NCI-H146 (cell line): ENCODE results near the gene G6PC2.
"Not testable (repeated sequence)": the region's sequence is repeated elsewhere in the genome, so short reads cannot be mapped to it uniquely, and the experiment has no call there.

Source experiments
- DNase-seq: peaks from one replicate; lab custom pipeline; 2025; lab: John Stamatoyannopoulos, UW

G6PC2 gene

DNA sequence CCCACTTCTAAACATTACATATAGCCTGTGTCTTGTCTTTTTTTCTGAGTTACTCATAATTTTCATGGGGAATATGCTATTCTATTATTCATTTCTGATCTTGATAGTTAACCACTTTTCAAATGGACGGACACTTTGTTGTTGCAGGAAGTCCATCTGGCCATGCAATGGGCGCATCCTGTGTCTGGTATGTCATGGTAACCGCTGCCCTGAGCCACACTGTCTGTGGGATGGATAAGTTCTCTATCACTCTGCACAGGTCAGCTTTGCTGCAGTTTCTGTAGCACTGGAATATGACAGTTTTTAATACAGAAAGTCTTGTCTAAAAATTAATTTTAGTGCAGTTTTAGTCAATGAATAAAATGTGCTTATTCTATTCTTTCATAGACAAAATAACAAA, 3.3 kb downstream of the G6PC2 start:
- no peak for DNase-seq

DNA sequence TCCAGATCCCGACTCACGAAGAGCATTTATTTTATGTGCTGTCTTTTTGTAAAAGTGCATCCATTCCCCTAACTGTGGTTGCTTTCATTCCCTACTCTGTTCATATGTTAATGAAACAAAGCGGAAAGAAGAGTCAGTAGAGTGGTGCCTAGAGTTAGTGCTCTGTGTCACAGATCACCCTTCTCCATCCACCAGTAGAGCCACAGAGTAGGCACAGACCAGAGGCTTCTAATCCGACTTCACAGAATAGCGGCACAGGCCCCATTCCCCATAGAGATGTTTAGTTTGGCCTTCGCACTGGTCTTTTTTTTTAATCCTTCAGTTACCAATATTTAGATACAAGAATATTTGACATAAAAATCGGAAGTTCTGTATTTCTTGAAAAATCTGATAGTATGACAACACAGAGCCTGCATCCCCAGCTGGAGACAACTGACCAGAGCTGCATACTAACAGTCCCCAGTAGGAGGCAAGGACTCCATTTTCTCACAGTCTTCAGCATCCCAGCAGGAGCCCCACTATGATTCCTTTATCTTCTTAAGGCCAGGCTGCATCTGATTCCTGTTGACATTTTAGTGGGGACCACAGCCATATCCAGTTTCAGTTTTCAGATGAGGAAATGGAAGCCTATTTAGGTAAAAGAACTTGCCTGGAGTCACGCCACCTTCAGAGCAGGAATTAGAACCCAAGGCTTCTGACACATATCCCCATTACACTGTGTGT, 7.0 kb downstream of the G6PC2 start:
- DNase-seq, result peak; percentile 26

DNA sequence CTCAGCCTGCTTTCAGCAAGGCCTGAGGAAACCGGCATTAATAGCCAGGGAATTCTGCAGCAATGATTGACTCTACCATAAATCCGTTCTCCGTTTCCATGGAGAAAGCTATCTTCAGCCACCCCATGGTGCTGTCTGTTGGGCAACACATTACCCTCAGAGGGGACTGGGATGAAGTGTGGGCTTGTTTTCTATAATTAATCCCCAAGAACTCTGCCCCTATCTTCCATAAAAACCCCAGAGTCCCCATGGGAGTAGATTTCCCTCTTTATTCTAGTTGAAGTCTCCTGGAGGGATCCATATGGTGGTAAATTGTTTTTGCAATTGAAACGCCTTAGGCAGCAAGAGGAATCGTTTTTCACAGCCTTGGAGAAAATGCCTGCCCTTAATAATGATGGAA, 9.2 kb downstream of the G6PC2 start:
- peak; percentile 71 for DNase-seq

DNA sequence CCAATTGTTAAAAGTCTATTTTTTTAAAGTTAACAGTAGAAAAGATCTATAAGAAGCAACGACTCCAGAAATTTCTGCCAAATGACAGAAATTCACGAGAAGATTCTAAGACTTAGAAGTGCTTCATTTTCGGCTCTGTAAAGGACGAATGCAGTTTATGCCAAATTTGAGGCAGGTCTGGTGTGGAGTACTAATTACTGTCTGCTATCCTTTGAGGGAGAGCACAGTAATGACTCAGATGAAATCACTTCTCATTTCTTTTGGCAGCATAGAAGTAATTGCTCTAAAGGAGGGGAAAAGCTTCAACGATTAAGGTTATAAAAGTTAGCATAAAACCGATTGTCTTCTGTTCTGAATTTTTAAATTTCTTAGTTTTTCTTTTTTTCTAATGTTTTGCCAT, 11.4 kb downstream of the G6PC2 start:
- DNase-seq, result no peak

DNA sequence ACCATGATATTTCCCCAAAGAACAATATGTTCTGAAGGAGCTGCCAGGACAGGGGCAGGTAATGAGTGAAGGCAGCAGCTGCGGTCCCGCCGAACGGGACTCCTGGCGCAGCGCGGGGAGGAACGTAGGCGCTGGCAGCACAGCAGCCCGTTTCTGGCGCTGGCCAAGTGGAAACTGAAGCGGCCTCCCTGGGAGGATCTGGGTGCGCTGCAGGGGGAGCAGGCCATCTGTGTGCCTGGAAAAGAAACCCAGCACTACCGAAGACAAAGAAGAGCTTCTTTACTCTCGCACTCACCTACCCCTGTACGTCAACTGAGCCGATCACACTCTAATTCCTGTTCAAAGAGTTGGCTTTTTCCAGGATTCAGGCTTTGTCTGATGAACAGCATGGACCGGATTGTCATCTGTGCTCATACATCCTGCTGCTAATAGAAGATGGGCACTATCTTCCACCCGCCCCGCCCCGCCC, 11.8 kb downstream of the G6PC2 start:
- peak; percentile 56 for DNase-seq

DNA sequence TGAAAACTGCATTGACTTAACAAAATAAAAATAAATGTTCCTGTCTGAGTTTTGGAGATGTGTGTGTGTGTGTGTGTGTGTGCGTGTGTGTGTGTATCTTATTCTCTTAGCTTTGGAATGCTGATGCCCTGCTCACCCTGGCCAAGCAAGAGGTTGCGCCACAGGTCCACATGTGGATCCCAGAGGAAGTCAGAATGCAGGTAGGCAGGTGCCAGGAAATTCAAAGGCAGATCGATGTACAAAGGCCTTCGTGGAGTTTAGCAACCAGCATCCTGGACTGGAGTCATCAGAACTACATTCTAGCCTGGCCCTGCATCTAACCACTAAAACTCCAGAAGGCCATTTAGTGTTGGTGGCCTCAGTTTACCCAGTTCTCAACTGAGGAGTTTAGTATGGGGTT, 12.4 kb downstream of the G6PC2 start:
- DNase-seq, result peak; percentile 14

DNA sequence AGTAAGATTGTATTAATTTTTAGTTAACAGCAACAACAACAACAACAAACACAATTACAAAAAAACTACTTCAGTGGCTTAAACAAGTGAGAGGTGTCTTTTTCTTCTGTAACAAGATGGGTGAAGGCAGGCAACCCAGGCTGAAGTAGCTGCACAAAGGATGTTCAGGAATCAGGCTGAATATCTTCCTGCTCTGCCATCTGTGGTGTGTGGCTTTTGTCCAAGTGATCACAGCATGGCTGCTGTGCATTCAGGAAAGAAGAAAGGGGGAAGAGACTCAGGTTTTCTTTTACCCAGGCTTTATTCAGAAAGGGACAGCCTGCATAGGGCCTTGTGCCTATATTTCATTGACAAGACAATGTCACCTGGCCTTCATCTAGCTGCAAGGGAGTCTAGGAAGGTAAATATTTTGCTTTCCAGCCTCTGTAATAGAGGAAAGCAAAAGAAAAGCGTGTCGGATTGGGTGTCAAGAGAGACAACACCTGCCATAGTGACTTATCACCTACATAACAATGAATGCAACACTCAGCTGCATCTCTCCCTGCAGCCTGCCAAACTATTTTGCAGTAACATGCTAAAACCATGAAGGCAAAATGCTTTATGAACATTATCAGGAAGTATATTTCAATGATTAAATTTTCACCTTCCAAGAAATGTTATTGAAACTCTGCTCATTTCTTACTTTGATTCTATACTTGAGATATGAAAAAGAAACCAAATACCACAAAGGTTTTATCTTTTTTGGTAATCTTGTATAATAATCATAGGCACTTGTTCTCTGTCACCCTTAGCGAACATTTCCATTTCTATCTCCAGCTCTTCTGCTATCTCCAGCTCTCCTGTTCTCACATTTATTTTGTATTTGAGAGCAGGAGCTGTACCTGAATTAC, 14.6 kb downstream of the G6PC2 start:
- no peak for DNase-seq

DNA sequence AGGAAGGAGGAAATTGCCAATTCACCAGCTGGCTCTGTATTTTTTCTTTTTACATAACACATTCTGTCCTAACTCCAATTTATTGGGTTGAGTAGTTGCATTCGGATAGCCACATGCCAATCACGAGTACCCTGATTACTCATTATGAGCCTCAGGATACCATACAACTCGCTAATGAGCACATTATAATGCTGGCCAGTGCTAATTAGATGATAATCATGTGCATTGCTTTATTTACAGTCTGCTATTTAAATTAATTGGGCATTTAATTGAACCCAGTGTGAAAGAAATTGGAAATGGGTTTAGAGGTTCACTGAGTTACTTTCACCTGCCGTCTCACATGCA, 15.2 kb downstream of the G6PC2 start:
- no peak for DNase-seq

DNA sequence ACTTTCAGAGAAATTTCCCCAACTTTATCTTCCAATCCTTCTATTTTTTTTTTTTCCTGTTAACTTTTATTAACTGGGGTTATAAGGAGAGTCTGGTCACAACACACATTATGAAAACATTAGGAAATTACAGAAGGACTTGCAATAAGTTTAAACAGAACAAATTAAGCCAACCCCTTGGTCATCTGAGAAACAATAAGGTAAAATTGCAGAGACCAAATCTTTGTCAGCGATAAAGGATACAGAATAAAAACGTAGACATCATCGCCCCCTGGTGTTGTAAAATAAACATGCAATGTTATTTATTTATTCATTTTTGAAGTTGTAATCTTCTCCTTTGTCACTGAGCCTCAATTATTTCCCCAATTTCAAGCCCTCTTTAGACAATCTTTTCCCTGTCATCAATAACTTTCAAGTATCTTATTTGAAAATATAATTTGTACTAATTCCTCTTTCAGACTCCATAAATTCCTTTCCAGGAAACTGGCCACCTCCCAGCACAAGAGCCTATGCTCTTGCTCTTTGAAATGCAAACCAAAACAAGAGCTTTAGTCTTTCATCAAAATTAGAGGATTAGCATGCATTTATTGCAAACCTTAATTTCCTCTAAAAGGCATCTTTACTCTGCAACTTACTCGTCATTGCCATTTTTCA, 19.5 kb downstream of the G6PC2 start:
- peak; percentile 6 for DNase-seq

DNA sequence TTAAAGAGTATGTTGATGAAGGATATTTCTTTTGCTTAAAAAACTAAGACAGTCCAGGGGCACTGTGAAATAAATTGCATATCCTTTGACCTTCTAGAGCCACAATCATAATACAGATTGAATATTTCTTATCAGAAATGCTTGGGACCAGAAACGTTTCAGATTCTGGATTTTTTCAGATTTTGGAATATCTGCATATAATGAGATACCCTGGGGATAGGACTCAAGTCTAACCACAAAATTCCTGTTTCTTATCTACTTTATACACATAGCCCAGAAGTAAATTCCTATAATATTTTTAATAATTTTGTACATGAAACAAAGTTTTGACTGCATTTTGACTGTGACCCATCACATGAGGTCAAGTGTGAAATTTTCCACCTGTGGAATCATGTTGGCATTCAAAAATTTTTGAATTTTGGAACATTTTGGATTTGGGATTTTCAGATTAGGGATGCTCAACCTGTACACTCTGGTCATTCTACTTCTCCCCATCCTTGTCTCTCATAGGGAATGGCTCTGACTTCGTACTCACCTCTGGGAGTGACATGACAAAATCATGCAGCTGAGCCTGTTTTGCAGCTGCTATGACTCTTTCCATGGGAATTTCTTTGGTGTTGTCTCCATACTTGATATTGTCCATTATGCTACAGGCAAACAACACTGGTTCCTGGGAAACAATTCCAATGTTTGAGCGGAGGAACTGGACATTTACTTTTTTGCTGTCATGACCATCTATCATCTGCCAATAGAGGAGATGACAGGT, 25.7 kb downstream of the G6PC2 start:
- no peak for DNase-seq

DNA sequence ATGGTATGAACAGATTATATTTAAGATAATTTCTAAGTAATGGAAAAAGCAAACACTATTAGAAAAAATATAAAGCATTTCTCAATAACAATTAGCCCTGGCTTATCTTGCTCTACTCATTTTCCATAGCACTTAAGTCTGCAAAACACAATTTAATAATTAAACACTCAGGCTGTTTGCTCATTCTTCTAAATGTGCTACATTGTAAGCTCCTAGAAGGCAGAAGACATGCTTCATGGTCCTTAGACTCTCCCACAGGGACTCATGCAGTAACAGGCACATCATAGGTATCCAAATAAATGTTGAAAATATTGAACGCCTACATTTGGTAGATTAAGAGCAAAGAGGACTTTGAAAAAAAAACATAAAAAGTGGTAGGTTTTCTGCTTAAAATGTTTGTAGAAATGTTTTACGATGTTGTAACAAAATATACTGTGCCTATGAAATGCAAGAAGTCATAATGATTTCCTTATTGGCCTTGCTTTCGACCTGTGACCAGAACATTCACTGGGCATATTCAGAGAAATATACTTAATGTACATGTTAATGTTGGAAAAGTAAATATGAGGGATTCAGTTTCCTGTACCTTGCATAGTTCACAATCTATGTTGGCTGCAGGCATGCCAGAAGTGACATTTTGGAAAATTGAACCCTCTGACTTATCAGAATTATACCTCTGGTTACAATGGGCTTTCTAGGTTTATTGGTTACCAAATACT, 27.2 kb downstream of the G6PC2 start:
- DNase-seq, result no peak

DNA sequence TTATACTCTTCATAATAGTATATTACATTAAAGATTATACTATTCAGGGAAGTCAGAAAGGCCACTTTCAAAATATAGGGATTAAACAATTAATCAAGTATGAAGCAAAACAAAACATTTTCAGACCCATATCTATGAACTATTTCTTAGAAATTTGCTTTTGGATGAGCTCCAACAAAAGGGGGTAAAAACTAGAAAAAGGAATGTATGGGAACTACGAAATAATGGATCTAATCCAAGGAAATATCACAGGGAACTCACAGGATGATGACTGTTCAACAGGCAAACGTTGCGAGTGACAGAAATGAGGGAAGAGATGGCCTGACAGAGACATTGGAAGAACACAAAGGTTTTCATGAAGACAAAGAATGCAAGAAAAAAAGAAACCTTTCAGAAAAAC, 27.9 kb downstream of the G6PC2 start:
- no peak for DNase-seq

DNA sequence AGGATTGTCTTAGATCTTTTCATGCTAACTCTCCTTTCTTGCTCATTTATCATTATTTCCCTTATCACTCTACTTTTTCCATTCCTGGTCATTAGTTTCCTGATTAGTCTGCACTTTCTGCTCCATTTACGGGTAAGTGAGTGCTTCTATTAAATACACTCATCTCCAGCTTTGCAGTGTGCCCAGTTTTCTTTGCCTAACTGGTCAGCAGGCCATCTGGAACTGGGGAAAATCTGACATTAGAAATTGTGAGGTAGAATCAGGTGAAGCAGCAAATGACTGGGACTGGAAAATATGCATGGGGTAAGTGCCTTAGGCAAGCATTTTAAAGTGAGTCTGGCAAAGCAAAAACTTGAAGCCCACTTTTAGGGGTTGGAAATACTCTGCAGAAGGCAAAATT, 29.2 kb downstream of the G6PC2 start:
- no peak for DNase-seq

DNA sequence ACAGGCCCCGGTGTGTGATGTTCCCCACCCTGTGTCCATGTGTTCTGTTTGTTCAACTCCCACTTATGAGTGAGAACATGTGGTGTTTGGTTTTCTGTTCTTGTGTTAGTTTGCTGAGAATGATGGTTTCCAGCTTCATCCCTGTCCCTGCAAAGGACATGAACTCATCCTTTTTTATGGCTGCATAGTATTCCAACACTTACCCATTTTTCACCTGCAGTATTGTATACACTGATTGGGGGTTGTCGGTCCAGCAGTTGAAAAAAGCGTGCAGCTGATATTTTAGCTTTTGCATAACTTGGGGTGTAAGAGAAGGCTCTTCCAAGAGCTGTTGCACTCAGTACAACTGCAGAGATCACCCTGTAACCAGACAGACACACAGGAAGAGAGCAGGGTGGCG, 31.1 kb downstream of the G6PC2 start:
- DNase-seq, result not testable (repeated sequence)

DNA sequence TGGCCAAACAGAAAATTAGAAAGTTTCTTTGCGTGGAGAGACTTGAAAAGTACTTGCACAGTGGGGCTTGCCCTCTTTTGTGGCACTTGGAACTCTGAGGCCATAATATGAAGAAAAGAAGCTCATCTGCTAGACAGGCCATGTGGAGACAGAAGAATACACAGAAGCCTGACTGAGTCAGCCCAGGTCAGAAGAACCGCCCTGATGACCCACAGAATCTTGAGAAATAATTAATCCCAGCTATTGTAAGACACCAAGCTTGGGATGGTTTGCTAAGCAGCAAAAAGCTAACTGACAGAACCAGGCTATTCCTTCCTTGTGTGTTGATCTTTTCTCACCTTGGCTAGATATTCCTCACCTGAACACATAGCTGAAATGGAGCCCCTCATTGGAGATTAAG, 33.7 kb downstream of the G6PC2 start:
- DNase-seq, result no peak

DNA sequence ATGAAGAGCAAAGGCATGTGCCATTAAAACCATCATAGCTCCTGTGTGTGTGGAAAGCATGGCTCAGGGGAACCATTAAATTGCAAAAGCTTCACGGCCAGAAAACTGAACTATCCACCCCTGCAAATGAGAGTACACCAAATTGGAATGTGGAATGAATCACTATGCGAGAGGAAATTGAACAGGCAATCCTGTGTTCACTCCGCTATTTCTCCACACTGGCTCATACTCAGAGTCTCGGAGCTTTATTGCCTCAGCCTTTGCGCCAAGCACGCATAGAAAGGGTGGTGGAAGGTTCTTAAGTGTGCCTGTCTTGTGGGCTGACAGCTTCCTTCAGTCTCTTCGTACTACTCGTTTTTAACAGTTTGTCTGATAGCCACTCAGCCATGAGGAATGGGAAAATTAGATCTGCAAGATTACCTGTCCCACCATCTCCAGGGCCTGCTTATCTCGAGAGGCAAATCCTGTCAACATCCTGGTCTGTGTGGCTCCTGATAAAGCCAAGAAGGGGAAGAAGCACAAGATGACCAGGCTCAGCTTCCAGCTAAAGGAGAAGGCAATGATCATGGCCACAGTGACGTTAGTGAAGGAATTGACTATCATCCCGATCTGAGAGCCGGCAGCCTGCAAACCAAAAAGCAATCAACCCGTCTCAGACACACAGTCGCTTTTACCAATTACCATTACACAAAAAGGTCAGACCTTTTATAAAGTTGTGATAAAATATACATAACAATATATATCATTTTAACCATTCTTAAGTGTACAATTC, 34.9 kb downstream of the G6PC2 start:
- no peak for DNase-seq

DNA sequence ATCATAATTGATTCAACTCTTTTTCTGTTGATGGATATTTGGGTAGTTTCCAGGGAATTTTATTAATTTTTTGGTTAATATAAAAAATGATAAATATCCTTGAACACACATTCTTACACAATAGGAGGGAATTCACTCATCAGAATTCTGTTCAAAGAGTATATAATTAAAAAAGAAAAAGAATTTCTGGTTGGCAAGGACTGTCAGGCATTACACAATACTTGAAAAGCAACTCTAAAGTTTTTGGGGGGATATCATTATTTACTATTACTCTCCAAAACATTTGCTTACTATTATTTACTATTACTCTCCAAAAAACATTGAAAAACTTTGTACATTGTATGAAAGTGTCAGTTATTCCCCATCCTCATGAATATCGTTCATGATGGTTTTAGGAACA, 38.0 kb downstream of the G6PC2 start:
- DNase-seq, result no peak

DNA sequence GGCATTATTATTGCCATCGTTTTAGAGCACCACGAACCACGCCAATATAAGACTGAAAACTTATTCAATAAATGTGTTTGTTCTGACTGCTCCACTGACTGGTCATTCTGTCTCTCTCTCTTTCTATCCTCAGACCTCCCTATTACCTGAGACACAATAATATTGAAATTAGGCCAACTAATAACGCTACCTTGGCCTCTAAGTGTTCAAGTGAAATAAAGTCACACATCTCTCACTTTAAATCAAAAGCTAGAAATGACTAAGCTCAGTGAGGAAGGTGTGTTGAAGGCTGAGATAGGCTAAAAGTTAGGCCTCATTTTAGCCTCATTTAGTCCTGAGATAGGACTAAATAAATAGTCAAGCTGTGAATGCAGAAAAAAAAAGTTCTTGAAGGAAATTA, 38.8 kb downstream of the G6PC2 start:
- no peak for DNase-seq

DNA sequence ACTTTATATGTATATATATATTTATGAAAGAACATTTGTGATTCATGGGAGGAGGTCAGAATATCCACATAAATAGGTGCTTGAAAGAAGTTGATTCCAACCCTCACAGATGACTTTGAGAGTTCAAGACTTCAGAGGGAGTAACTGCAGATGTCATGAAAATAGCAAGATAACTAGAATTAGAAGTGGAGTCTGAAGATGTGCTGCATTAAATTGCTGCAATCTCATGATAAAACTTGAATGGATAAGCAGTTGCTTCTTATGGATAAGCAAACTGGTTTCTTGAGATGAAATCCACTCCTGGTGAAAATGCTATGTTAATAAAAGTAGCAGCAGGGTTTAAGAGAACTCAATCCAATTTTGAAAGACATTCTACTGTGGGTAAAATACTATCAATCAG, 40.2 kb downstream of the G6PC2 start:
- no peak for DNase-seq

DNA sequence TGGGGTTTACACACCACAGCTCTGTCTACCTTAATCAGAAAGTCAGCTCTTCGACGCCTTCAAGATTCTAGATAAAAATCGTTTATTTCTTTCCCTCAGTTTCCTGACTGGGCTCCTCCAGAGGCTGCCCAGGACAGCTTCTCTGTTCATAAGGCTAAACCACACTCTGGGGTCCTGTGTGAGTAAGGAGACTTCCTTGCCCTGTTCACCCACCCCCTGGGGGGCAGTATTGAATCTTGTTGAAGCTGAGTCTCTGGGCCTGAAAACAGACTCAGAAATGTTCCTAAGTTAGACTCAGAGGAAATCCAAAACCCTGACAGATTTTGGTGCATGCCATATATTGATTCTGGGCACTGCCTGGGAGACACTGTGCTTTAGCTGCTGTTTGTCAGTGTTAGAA, 43.0 kb downstream of the G6PC2 start:
- no peak for DNase-seq

DNA sequence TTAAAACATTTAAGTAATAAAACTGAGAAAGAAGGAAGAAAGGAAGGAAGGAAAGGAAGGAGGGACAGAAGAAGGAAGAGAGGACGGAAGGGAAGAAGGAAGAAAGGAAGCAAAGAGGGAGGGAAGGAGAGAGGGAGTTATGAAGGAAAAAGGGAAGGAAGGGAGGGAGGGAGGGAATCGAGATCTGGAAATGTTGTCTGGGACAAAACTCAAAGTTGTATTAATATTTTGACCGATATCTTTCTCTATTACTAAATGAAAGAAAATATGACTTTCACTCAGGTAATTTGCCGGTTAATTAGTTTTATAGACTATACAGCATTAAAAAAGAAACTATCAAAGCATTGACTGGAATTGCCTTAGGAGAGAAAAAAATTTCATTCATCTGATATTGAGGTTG, 44.4 kb downstream of the G6PC2 start:
- no peak for DNase-seq
